GM10266 (cell line): ENCODE data around the gene RNF32.

ENCODE experiments used
- DNase-seq: peaks from one replicate; pipeline ENCODE4 v3.0.0; 2012; ENCODE audit errors: extremely low spot score
- CTCF ChIP-seq: IDR thresholded peaks from 2 replicates; pipeline ENCODE4 v1.5.1; 2012; ENCODE audit warnings: mild to moderate bottlenecking, low read depth; ENCODE audit not compliant: control insufficient read depth, insufficient read depth; ENCODE audit errors: missing control alignments

RNF32 gene

GRCh38 chr7:156659961-156660360 is 19.4 kb downstream of the RNF32 start:
- TF ChIP-seq CTCF = no peak

GRCh38 chr7:156661637-156662036 is 21.1 kb downstream of the RNF32 start:
- no peak for DNase-seq
- TF ChIP-seq CTCF = no peak

More at GRCh38 chr7:156659961-156660360, 19.4 kb downstream of the RNF32 start:
- no peak for DNase-seq

GRCh38 chr7:156662277-156662676 is 21.7 kb downstream of the RNF32 start:
- TF ChIP-seq CTCF = no peak
- DNase-seq = no peak

- DNase-seq = no peak
- no peak for TF ChIP-seq CTCF
These were observed 24.5 kb downstream of the RNF32 start for GRCh38 chr7:156665101-156665500.

GRCh38 chr7:156666368-156667109 is 26.0 kb downstream of the RNF32 start:
- TF ChIP-seq CTCF = no peak
- DNase-seq = no peak

- no peak for TF ChIP-seq CTCF
- DNase-seq = no peak
These were observed 26.5 kb downstream of the RNF32 start for GRCh38 chr7:156667110-156667426.

- no peak for TF ChIP-seq CTCF
- DNase-seq = no peak
These were observed 27.7 kb downstream of the RNF32 start for GRCh38 chr7:156668130-156668741.
